Measurements from ENCODE around the gene SLC24A5. TPM values are rescaled to one million over a fixed set of nuclear protein-coding genes. Genes with fewer than 3 reads are reported as not detected.

SLC24A5 gene
- polyA plus RNA-seq, 4 donors = 0.23 to 1.1 (median 0.49) TPM; not detected in 1

DNA sequence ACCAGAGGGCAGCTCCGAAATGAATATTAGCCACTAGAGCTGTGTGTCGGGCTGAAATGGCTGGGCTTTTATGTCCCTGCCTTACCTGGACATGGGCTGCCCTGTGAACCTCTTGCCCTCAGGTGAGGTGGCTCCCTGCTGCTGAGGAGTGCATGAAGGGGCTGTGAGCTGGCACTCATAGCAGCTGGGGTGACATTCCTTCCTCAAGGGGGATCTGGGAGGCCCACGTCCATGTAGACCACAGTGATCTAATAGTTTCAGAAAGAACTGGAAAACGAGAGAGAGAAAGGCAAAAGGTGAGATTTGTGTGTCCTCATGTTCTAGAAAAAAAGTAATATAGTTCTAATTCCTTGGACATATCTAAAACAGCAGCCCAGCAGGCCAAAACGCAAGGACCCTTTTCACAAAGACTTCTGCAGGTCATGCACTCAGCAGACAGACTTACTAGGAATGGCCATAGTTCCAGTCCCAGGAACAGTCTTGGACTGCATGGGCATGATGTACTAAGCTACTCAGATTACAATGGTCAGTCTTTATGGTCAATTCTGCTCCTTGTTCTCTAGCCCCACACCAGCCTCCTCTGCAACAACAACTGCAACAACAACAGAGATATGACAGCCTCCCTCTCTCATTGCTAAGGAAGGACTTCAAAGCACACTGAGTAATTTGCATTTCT lies 10.8 kb upstream of the SLC24A5 start:
- DNase-seq (ENCODE audit: low read depth in 4 of 4, low spot score in 3 of 4) = no peak

DNA sequence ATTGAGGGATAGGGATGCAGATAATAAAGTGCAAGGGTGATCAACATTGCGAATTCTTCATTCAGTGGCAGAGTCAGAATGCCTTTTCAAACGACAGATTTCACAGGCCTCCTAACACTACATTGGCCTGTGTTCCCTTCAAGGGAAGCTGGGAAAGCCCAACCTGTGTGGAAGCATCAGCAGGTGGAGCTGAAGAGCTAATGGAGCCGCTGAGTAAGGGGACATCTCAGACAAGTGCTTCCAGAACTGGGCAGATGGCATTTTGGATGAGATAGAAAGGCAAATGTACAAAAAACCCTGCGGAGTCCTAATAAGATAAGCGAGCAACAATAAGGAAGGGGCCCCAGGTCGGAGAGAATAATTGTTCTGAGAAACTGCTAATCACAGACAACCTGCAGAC lies 8.5 kb upstream of the SLC24A5 start:
- peak in 1 of 4 donors; percentile 19 for DNase-seq (ENCODE audit: low read depth in 4 of 4, low spot score in 3 of 4)

DNA sequence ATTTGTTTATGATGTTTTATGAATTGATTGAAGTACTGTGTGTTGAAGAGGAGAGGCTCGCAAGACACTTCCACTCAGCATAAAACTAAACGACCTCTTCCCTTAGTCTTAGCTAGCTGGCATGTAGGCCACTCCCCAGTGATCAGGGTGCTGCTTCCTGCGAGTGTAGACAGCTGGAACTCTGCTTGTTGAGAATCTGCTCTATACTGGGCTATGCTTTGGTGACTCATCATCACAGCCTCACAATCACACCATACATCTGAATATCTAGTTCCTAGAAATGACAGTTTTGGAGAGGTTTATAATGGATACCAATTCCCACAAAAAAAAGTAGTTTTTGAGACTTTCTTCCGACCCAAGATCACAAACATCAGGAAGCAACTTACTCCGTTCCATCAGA lies 1.5 kb upstream of the SLC24A5 start:
- DNase-seq (ENCODE audit: low read depth in 4 of 4, low spot score in 3 of 4) = no peak

DNA sequence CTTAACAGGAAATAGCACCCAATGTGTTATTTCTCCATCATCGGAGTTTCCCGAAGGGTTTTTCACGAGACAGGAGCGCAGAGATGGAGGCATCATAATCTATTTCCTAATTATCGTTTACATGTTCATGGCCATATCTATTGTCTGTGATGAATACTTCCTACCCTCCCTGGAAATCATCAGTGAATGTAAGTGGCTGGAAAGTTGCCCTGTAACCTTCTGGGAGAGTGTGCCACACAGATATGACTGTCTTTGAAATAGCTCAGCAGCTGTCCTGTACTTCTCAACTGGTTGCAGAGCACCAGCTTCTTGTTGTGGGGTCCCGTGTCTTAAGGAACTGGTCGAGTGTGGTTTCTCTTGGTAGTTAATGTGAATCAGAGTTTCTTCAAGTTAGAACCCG lies 1.1 kb downstream of the SLC24A5 start:
- DNase-seq (ENCODE audit: low read depth in 4 of 4, low spot score in 3 of 4) = no peak

DNA sequence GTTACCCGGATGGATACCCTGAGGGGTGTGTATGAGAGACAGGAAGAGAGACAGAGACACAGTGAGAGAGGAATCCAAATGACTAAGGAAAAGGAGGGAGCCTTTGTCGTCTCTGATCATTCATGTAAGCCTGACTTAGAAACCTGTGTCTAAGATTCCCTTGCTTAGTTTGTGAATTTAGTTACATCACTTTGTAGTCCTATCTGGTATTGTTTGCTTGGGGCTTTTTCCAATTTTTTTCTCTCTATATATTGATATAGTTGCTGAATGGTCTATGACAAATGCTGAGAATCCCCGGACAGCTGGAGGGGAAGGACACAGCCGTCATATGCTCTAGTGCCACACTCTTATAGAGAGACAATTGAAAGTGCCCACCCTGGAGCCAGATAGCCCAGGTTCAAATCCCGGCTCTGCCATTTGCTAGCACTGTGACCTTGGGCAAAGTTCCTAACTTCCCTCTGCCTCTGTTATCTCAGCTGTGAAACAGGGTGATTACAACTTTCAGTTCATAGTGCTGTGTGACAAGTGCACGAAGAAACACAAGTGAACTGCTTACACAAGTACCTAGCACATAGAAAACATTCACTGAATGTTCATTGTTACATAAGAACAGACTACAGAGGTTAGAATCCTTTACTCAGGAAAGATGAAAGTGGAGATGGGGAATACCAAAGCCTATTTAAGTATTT lies 6.0 kb downstream of the SLC24A5 start:
- DNase-seq (ENCODE audit: low read depth in 4 of 4, low spot score in 3 of 4) = no peak

DNA sequence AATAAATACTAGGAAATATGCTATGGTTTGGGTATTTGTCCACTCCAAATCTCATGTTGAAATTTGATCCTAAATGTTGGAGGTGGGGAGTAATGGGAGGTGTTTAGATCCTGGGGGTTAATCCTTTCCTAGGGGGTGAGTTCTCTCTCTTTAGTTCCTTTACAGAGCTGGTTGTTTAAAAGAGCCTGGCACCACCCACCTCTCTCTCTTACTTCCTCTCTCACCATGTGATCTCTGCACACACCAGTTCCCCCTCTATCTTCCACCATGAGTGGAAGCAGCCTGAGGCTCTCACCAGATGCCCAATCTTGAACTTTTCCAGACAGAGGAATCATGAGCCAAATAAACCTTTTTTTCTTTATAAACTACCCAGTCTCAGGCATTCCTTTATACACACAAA lies 10.5 kb downstream of the SLC24A5 start:
- no peak for DNase-seq (ENCODE audit: low read depth in 4 of 4, low spot score in 3 of 4)

DNA sequence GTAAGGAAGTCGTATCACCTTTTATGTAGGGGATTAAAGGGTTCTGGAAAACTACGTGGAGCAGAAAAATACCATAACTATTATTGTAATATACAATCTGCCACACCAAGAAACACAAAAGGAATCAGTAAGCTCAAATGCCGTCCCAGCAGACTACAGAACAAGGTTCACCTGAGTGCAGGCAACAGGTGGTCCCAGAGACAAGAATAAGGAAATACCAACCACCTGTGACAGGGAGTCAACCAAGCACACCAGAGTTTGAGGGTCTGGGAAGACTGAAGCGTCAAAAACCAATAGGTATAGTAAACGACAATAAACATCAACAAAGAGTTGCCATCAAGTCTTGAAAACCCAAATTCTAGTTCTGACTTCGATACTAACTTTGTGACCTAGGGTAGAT lies 12.1 kb downstream of the SLC24A5 start:
- no peak for DNase-seq (ENCODE audit: low read depth in 4 of 4, low spot score in 3 of 4)

DNA sequence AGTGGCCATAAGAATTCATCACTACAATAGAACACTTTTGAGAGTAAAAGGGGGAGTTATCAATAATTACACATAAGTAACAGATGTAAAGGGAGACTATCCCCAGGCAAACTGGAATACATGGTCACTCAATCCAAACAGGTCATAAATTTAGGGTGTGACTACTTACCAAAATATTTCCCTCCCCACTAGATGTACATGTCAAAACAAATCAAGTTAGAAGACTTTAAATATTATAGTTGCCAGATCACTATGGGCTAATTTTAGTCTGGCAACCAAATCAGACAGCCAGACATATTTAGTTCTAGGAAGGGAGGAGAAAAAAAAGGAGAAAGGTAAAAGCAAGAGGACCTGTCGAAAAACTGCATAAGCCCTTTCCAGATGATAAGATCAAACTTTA lies 23.1 kb downstream of the SLC24A5 start:
- DNase-seq (ENCODE audit: low read depth in 4 of 4, low spot score in 3 of 4) = no peak

DNA sequence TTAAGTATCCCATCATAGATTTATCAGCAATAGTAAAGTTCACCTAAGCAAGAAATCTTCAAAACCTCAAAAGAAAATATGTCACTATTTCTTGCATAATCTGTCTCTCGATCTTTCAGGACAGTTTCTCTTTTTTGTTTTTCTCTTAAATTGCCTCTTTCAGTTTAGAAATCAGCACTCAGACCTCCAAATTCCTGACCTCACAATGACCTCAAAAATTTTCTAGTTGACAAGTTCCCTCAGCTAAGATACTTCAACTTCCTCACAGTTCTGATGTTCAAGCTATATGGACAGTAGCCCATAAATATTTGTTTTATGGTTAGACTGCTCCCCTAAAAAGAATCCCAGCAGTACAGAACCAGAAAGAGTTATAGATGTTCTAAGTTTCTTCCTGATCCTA lies 24.1 kb downstream of the SLC24A5 start:
- DNase-seq (ENCODE audit: low read depth in 4 of 4, low spot score in 3 of 4) = no peak

DNA sequence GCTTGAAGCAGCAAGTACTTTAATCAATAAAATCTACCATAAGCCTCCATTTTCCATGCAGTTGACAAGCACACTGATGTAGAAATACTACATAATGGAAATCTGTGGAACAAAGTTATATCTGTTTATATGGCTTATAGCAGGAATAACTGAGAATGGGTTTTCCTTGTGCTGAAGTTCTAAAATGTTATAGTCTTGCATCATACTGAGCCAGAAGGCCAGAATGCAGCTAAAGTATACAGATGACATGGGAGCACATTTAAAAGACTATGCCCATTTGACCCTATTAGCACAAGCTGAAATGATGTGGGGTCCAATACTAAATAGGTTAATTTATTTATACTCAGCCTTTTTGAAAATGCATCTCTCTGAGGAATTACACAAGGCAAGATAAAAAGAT lies 25.1 kb downstream of the SLC24A5 start:
- no peak for DNase-seq (ENCODE audit: low read depth in 4 of 4, low spot score in 3 of 4)

DNA sequence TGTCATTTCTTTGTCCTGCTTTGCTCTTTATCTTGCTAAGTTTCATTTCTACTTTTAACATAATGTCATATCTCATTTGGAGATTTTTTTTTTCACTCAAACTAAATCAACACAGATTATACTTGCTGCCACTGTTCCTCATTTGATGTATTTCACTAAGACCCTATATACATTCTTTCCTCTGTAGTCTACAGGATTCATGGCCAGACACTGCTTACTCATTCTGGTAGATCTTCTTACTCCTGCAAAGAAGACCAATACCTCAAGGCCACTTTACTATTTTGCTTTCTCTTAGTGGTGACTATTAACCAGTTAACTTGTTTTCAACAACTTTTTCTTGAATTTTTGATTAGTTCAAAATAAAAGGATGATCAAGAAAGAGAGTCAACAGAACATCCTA lies 26.6 kb downstream of the SLC24A5 start:
- no peak for DNase-seq (ENCODE audit: low read depth in 4 of 4, low spot score in 3 of 4)

DNA sequence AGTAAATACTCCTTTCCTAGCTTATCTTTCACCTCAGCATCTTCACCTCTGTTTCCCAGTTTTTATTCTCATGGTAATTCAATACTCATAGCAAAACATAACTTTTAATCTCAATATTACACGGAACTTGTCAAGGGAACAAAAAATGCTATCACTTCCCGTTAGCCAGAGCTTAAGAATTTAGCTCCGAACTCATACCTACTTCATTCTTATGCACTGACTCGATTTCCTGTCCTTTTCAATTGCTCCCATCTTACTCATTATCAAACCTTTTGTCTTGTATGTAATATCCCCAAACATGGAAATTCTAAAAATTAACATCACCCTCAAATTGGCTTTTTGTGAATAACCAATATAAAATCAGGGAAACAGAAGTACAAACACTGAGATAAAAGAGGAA lies 29.1 kb downstream of the SLC24A5 start:
- DNase-seq (ENCODE audit: low read depth in 4 of 4, low spot score in 3 of 4) = no peak

DNA sequence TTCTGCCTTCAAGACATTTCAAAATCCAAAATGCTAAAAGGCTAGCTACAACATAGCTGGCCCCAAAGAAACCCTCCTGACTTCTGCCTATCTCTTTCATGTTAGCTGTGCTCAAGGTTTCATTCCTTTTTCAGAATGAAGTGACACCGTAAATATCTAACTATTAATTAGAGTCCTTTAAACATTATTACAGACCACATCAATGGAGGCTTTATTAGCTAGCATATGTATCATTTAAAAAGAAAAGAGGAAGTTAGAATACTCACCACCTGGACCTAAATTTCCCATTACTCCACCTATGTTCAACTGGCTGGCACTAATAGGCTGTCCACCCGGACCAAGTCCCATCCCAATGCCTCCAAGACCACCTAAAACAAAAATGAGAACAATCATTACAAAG lies 32.7 kb downstream of the SLC24A5 start:
- DNase-seq (ENCODE audit: low read depth in 4 of 4, low spot score in 3 of 4) = no peak

DNA sequence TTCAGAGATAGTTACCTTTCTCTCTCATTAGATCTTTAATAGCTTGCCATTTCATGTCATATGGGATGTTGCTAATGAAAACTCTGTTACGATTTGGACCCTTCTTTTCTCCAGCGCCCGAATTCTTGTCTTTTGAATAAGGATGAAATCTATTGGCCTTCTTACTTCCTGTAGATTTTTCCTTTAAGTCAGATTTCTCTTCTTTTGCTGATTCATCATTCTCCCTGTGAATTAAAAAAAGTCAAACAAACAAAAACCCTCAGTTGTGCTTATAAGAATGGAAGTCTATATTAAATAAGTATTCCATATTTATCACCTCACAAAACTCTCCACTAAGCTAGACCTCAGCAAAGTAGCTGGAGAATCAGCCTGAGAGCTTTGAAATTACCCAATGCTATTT lies 47.8 kb downstream of the SLC24A5 start:
- no peak for DNase-seq (ENCODE audit: low read depth in 4 of 4, low spot score in 3 of 4)

DNA sequence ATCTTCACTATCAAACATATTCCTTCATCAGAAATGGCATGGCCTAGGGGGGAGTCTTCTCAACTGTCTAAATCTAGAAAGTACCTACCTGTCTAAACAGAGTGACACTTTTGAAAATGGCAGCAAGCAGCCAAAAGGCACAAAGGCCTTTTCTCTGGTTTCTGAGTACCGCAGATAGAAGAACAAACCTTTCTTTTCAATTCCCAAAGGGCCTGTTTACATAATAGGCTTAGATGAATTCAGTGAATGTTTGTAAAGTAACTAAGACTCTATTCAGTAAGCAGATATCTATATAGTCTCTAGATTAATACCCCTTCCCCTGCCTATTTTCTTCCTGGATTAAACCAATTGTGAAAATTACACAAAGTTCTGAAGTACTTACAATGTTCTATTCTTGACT lies 50.2 kb downstream of the SLC24A5 start:
- DNase-seq (ENCODE audit: low read depth in 4 of 4, low spot score in 3 of 4) = no peak

DNA sequence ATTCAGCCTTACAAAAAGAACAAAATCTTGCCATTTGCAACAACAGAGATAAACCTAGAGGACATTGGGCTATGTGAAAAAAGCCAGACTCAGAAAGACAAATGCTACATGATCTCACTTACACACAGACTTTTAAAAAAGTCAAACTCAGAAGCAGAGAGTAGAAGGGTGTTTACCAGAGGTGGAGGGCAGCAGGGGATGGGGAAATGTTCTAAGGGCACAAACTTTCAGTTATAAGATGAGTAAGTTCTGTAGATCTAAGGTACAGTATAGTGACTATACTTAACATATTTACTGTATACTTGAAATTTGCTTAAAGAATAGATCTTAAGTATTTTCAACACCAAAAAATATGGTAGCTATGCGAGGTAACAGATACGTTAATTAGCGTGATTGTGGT lies 54.3 kb downstream of the SLC24A5 start:
- no peak for DNase-seq (ENCODE audit: low read depth in 4 of 4, low spot score in 3 of 4)

DNA sequence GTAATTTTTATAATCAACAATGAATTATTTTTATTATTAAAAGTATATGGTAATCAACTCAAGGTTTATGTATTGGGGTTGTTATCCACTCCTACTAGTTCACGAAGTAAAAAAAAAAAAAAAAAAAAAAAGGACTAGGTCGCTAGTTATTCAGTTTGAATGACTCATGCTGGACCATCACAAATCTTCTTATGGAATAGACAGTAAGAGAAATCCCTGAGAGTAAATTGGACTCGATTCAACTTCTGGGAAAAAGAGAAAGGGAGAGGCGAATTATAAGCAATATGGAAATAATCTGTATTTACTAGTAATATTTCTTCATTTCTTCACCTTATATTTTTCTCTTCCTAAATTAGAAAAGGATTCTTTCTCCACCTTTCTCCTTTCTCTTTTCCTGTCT lies 55.3 kb downstream of the SLC24A5 start:
- DNase-seq (ENCODE audit: low read depth in 4 of 4, low spot score in 3 of 4) = no peak

DNA sequence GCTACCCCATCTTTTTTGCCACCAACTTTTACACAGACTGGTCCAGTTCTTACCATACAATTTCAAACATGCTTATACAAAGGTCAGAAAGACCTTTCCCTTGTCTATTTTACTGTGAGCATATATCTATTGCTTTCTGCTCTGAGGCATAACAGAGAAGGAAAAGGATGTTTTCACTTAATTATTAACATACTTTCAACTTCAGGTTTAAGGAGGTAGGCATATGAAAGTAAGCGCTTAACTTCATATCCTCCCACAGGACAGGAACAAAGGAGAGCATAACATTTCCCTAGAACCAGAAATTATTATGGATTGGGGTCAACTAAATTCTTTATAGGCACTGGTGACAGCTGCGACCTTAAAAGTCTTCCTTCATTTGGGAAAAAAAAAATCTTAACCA lies 56.2 kb downstream of the SLC24A5 start:
- no peak for DNase-seq (ENCODE audit: low read depth in 4 of 4, low spot score in 3 of 4)

DNA sequence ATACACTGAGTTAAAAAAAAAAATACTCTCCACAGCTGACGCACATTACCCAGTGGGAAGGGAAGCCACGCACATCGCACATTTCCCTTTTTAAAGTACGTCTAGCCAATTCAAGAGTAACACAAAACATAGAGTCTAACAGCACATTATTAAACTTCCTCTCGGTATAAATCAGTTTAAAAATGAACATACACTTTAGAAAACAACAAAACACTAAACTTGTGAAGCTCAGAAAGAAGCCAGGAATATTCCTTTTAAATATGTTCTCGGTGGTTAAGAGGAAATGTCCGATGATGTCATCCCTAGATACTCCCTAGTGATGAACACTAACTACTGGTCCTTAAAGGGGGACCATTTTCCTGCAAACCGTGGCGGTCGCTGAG lies 56.6 kb downstream of the SLC24A5 start:
- peak; percentile 14 to 62 (median 48) for DNase-seq (ENCODE audit: low read depth in 4 of 4, low spot score in 3 of 4)

DNA sequence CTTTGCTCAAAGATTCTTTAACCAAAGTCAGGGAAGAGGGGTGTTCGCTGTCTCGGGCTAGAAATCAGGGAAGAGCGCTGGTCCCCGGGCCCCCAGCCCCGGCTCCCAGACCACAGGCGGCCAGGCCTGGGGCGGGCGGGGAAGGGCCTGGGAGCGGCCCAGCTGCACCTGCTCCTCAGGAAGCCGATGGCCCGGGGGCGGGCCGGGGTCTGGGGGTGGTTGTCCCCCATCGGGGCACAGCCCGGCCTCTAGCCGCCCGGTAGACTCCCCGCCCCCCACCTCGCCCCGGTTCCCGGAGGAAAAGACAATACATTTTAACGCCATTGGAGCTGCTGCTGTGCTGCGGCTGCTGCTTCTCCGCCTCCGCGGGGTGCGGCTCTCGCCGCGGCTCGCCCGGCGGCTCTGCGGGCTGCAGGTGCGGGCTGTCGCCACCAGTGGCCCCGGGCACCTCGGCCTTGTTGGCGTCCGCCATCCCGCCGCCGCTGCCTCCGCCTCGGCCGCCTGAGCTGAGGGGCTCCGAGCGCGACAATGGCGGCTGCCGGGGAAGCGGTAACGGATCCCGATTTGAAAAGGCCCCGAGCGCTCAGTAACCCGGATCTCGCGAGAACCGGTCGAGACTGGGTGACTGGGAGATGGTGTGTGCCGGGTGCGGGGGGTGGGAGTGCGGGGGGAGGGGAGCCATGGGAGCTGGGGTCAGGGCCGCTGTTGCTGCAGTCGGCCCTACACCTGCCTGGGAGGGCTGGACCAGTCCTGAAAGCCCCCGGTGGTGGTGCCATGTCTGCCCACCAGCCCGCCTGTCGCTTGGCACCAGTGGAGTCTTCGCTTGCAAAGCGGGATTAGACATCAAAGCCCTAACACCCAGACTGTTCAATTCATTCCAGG lies 57.2 kb downstream of the SLC24A5 start, which contains the start of gene MYEF2:
Gene MYEF2, minus strand, starts transcription at position 530 of the 882 bp plus-strand sequence. Its CDS starts 58 bp downstream, at position 472.
- DNase-seq (ENCODE audit: low read depth in 4 of 4, low spot score in 3 of 4) = peak; percentile 50 to 77 (median 69)

DNA sequence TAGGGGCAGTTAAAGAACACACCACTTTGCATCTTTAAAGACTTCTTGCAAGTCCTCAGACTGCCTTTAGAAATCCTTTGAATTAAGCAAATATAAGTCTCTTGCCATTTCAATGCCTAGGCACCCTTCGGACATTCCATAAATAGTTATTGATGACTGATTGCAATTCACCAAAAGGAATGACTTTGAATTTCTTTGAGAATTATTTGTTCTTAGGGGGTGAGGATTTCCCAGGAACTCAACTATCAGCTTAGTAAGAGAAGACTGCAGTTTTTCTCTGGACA lies 57.8 kb downstream of the SLC24A5 start:
- DNase-seq (ENCODE audit: low read depth in 4 of 4, low spot score in 3 of 4) = no peak

DNA sequence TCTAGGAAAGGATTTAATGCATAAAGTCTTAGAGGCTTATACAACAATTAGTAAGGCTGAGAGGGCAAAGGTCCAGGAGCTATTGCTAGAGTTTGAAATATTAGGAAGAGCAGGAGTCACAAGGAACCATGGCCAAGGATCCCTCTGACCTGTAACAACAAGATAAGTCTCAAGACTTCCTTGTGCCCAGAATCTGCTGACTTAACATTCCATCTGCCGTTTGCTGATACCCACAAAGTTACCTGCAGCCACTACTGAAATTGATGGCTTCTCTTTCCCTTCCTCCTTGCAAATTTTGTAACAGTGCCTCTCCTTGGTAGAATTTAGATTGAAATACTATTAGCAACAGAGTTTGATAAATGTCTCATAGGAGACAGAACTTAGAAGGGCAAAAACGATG lies 62.0 kb downstream of the SLC24A5 start:
- no peak for DNase-seq (ENCODE audit: low read depth in 4 of 4, low spot score in 3 of 4)
